CD4-positive, alpha-beta T cell (primary cell): Measurements from ENCODE around the gene PTH1R. TPM values are rescaled to one million over a fixed set of nuclear protein-coding genes. Genes with fewer than 3 reads are reported as not detected.

Experiments
- ATAC-seq: fragments of 200-7000 bp; cut with Tn5 transposase; one replicate; pipeline ENCODE4 v1.10.0; 2022; ENCODE audit warnings: mild to moderate bottlenecking; ENCODE audit not compliant: poor library complexity
- CTCF ChIA-PET: fragments of 350-600 bp; sonication (Branson Sonifier 250); formaldehyde crosslinking; loops from one replicate; lab custom pipeline; 2021; ENCODE audit warnings: antibody characterized with exemption, inconsistent platforms; lab: Charles Lee
- POLR2A ChIA-PET: fragments of 350-600 bp; sonication (Branson Sonifier 250); formaldehyde crosslinking; loops from one replicate; lab custom pipeline; 2021; ENCODE audit warnings: antibody characterized with exemption, inconsistent platforms; lab: Charles Lee
- DNase-seq, 14 experiments: peaks; one replicate each; pipeline ENCODE4 v3.0.0-alpha.2; 2013 to 2020; ENCODE audit warnings: mixed read lengths in 2 of 14
- H3K27ac ChIP-seq, 2 donors: one replicate each; pipeline versions ENCODE4 v1.5.1 to v1.7.0; 2013; ENCODE audit warnings: low read length in 2 of 2, low read depth in 1 of 2, mild to moderate bottlenecking in 1 of 2
- H3K27me3 ChIP-seq, 2 experiments: 1 replicate in 1 of 2; 2 replicates in 1 of 2; pipeline versions ENCODE4 v1.6.1 to v1.7.0; 2013; ENCODE audit warnings: low read length in 2 of 2, control low read depth in 1 of 2, mild to moderate bottlenecking in 1 of 2, moderate library complexity in 1 of 2; ENCODE audit not compliant: insufficient read depth in 2 of 2, control insufficient read depth in 1 of 2
- H3K36me3 ChIP-seq: one replicate; pipeline ENCODE4 v1.6.1; 2013; ENCODE audit warnings: low read length, control low read depth; ENCODE audit not compliant: insufficient read depth
- H3K4me1 ChIP-seq: one replicate; pipeline ENCODE4 v1.6.1; 2013; ENCODE audit warnings: low read length, control low read depth; ENCODE audit not compliant: insufficient read depth
- H3K4me3 ChIP-seq: one replicate; pipeline ENCODE4 v1.5.1; 2013; ENCODE audit warnings: mild to moderate bottlenecking, low read length, moderate library complexity
- H3K9me3 ChIP-seq, 2 experiments: 1 replicate in 1 of 2; 2 replicates in 1 of 2; pipeline versions ENCODE4 v1.6.1 to v1.7.0; 2013; ENCODE audit warnings: low read length in 2 of 2, mild to moderate bottlenecking in 2 of 2, control low read depth in 1 of 2, moderate library complexity in 1 of 2; ENCODE audit not compliant: control insufficient read depth in 1 of 2, insufficient read depth in 1 of 2
- H3K27ac Mint-ChIP-seq: one replicate; pipeline ENCODE4 v1.8.0; 2020; ENCODE audit warnings: mixed read lengths
- H3K27me3 Mint-ChIP-seq: one replicate; pipeline ENCODE4 v1.8.0; 2021; ENCODE audit warnings: mixed read lengths
- H3K36me3 Mint-ChIP-seq: one replicate; pipeline ENCODE4 v1.8.0; 2021; ENCODE audit warnings: low read depth, mixed read lengths
- H3K4me1 Mint-ChIP-seq: one replicate; pipeline ENCODE4 v1.8.0; 2021; ENCODE audit warnings: low read depth, mixed read lengths
- H3K4me3 Mint-ChIP-seq: one replicate; pipeline ENCODE4 v1.8.0; 2020; ENCODE audit warnings: mild to moderate bottlenecking, mixed read lengths
- H3K9me3 Mint-ChIP-seq: one replicate; pipeline ENCODE4 v1.8.0; 2020; ENCODE audit warnings: mixed read lengths
- CTCF ChIP-seq: fragments of 200-600 bp; IDR thresholded peaks from one replicate; pipeline ENCODE4 v1.8.0; 2022; ENCODE audit warnings: antibody characterized with exemption, mild to moderate bottlenecking
- intact Hi-C, 2 experiments: fragments of 100-400 bp; cut with DNase I in 1 of 2; cut with micrococcal nuclease in 1 of 2; formaldehyde crosslinking; loops; one replicate each; pipeline versions ENCODE4 v1.15.1 to v1.9.0; 2023 to 2025; cut with DNase I, micrococcal nuclease
- total RNA-seq, 174 experiments: library from RNA in 2 of 174; stranded (reverse) in 2 of 174; gene quantifications; one replicate each; pipeline ENCODE4 v1.2.3 and lab custom pipeline; 2021 to 2026

Gene PTH1R
- total RNA-seq, 2 experiments from 2014 or later, result not detected

GRCh38 chr3:46868948-46869347 lies 8.6 kb upstream of the PTH1R start:
- DNase-seq, result no peak
- Mint-ChIP-seq H3K27me3 (peaks cover 5% of the 10 kb centered on the region), H3K4me1 (peaks cover 3% of the 10 kb centered on the region), H3K36me3 (no peaks in the 10 kb centered on the region), H3K27ac (no peak overlapping the region), H3K9me3 (no peaks in the 10 kb centered on the region), H3K4me3 (no peak overlapping the region)
- TF ChIP-seq CTCF, result no peak
- Histone ChIP-seq H3K36me3 (no peaks in the 10 kb centered on the region), H3K27me3 (no peaks in the 10 kb centered on the region), H3K4me1 (peaks cover 5% of the 10 kb centered on the region), H3K27ac (no peak overlapping the region), H3K9me3 (no peaks in the 10 kb centered on the region), H3K4me3 (no peak overlapping the region)
- CTCF ChIA-PET, result no interaction called here
- POLR2A ChIA-PET, result no interaction called here
- no peak for ATAC-seq
- intact Hi-C loops, result loop anchor here in 1 of 2 experiments (5.0 kb wide), 1 partner anchor 128 kb away; no protein-coding TSS in a partner anchor

GRCh38 chr3:46869440-46869839 lies 8.1 kb upstream of the PTH1R start:
- H3K4me3 Mint-ChIP-seq, result no peak overlapping the region
- Histone ChIP-seq H3K4me1 (peaks cover 5% of the 10 kb centered on the region), H3K27me3 (no peaks in the 10 kb centered on the region), H3K36me3 (no peaks in the 10 kb centered on the region), H3K27ac (no peak overlapping the region), H3K9me3 (no peaks in the 10 kb centered on the region), H3K4me3 (no peak overlapping the region)
- H3K36me3 Mint-ChIP-seq, result no peaks in the 10 kb centered on the region
- intact Hi-C loops, result loop anchor here in 1 of 2 experiments (5.0 kb wide), 1 partner anchor 128 kb away; no protein-coding TSS in a partner anchor
- ChIA-PET CTCF (no interaction called here), POLR2A (no interaction called here)
- TF ChIP-seq CTCF, result no peak
- no peak overlapping the region for H3K27ac Mint-ChIP-seq
- H3K9me3 Mint-ChIP-seq, result no peaks in the 10 kb centered on the region
- peaks cover 7% of the 10 kb centered on the region for H3K4me1 Mint-ChIP-seq
- no peak for DNase-seq
- peaks cover 5% of the 10 kb centered on the region for H3K27me3 Mint-ChIP-seq
- ATAC-seq, result no peak

GRCh38 chr3:46870651-46871050 lies 6.9 kb upstream of the PTH1R start:
- DNase-seq (no peak), ATAC-seq (no peak)
- H3K27ac ChIP-seq, result no peak overlapping the region
- CTCF ChIA-PET, result no interaction called here
- no peaks in the 10 kb centered on the region for H3K36me3 Mint-ChIP-seq
- H3K4me3 Mint-ChIP-seq, result no peak overlapping the region
- no peaks in the 10 kb centered on the region for H3K9me3 Mint-ChIP-seq
- intact Hi-C loops, result no loop called here
- H3K27ac Mint-ChIP-seq, result no peak overlapping the region
- POLR2A ChIA-PET, result no interaction called here
- H3K27me3 Mint-ChIP-seq, result peaks cover 5% of the 10 kb centered on the region
- no peak overlapping the region for H3K4me3 ChIP-seq
- no peak for TF ChIP-seq CTCF
- H3K4me1 ChIP-seq, result peaks cover 5% of the 10 kb centered on the region
- H3K9me3 ChIP-seq, result no peaks in the 10 kb centered on the region
- no peaks in the 10 kb centered on the region for H3K27me3 ChIP-seq
- H3K4me1 Mint-ChIP-seq, result peaks cover 9% of the 10 kb centered on the region
- no peaks in the 10 kb centered on the region for H3K36me3 ChIP-seq
